ENCODE results near the gene RPL21. TPM values are rescaled to one million over a fixed set of nuclear protein-coding genes. Genes with fewer than 3 reads are reported as not detected.
"Not testable (repeated sequence)": the region's sequence is repeated elsewhere in the genome, so short reads cannot be mapped to it uniquely, and the experiment has no call there.

The RPL21 gene
- total and polyA plus RNA-seq, 2 experiments from 2014 or later: 358 to 960 TPM

GRCh38 chr13:27290715-27291114 lies 39.4 kb downstream of the RPL21 start:
- no peak overlapping the region for H3K4me2 ChIP-seq
- 88% methylated on average over 4 of the region's 4 CpGs for WGBS (ENCODE audit: low lambda C conversion rate, missing lambda C conversion rate)
- no peak overlapping the region for H3K4me3 ChIP-seq
- H3K36me3 ChIP-seq (replicated peaks; ENCODE audit: insufficient read depth, low read depth): no peaks in the 10 kb centered on the region
- no peaks in the 10 kb centered on the region for H3K9me2 ChIP-seq (replicated peaks; ENCODE audit: insufficient read depth)
- H4K20me1 ChIP-seq (ENCODE audit: insufficient read depth, poor library complexity, severe bottlenecking): no peaks in the 10 kb centered on the region
- TF ChIP-seq EZH2 (IDR thresholded peaks at IDR 0.05; ENCODE audit: borderline replicate concordance) (no peak), CTCF (IDR thresholded peaks at IDR 0.05; ENCODE audit: poor library complexity) (no peak), EZH2phosphoT487 (IDR thresholded peaks at IDR 0.05; ENCODE audit: low read depth, severe bottlenecking, unreplicated experiment) (no peak)
- H2AFZ ChIP-seq: no peak overlapping the region
- peaks cover 4% of the 10 kb centered on the region for H3K27me3 ChIP-seq
- H3K27ac ChIP-seq: no peak overlapping the region
- H3K79me2 ChIP-seq: no peaks in the 10 kb centered on the region
- DNase-seq (ENCODE audit: low spot score): no peak
- no peaks in the 10 kb centered on the region for H3K4me1 ChIP-seq (ENCODE audit: insufficient read depth)
- no peaks in the 10 kb centered on the region for H3K9me3 ChIP-seq (ENCODE audit: low read depth)

GRCh38 chr13:27291967-27292366 lies 40.6 kb downstream of the RPL21 start:
- WGBS (ENCODE audit: low lambda C conversion rate, missing lambda C conversion rate): 93% methylated on average over 8 of the region's 8 CpGs
- not testable (repeated sequence) for H3K4me1 ChIP-seq (ENCODE audit: insufficient read depth); H3K4me2 ChIP-seq; H2AFZ ChIP-seq; H3K27me3 ChIP-seq; H3K27ac ChIP-seq; H3K9me3 ChIP-seq (ENCODE audit: low read depth); H3K36me3 ChIP-seq (replicated peaks; ENCODE audit: insufficient read depth, low read depth); DNase-seq (ENCODE audit: low spot score); H4K20me1 ChIP-seq (ENCODE audit: insufficient read depth, poor library complexity, severe bottlenecking); H3K9me2 ChIP-seq (replicated peaks; ENCODE audit: insufficient read depth); H3K4me3 ChIP-seq; H3K79me2 ChIP-seq

- Histone ChIP-seq H3K4me2 (no peak overlapping the region), H3K27ac (no peak overlapping the region), H3K36me3 (replicated peaks; ENCODE audit: insufficient read depth, low read depth) (no peaks in the 10 kb centered on the region), H3K4me1 (ENCODE audit: insufficient read depth) (no peaks in the 10 kb centered on the region), H3K9me3 (ENCODE audit: low read depth) (no peaks in the 10 kb centered on the region), H3K27me3 (peaks cover 6% of the 10 kb centered on the region), H3K9me2 (replicated peaks; ENCODE audit: insufficient read depth) (no peaks in the 10 kb centered on the region), H3K79me2 (no peaks in the 10 kb centered on the region), H2AFZ (no peak overlapping the region), H3K4me3 (no peak overlapping the region), H4K20me1 (ENCODE audit: insufficient read depth, poor library complexity, severe bottlenecking) (no peaks in the 10 kb centered on the region)
- WGBS (ENCODE audit: low lambda C conversion rate, missing lambda C conversion rate): 81% methylated on average over 8 of the region's 8 CpGs
- no peak for DNase-seq (ENCODE audit: low spot score)
- TF ChIP-seq CTCF (IDR thresholded peaks at IDR 0.05; ENCODE audit: poor library complexity): no peak
- no peak for TF ChIP-seq EZH2phosphoT487 (IDR thresholded peaks at IDR 0.05; ENCODE audit: low read depth, severe bottlenecking, unreplicated experiment)
- no peak for TF ChIP-seq EZH2 (IDR thresholded peaks at IDR 0.05; ENCODE audit: borderline replicate concordance)
These were observed 41.8 kb downstream of the RPL21 start for GRCh38 chr13:27293076-27293691.

- Histone ChIP-seq H2AFZ (no peak overlapping the region), H3K27me3 (peaks cover 6% of the 10 kb centered on the region), H4K20me1 (ENCODE audit: insufficient read depth, poor library complexity, severe bottlenecking) (no peaks in the 10 kb centered on the region), H3K9me3 (ENCODE audit: low read depth) (no peaks in the 10 kb centered on the region), H3K36me3 (replicated peaks; ENCODE audit: insufficient read depth, low read depth) (no peaks in the 10 kb centered on the region), H3K4me1 (ENCODE audit: insufficient read depth) (no peaks in the 10 kb centered on the region), H3K4me2 (no peak overlapping the region), H3K9me2 (replicated peaks; ENCODE audit: insufficient read depth) (no peaks in the 10 kb centered on the region), H3K27ac (no peak overlapping the region), H3K79me2 (no peaks in the 10 kb centered on the region), H3K4me3 (no peak overlapping the region)
- TF ChIP-seq CTCF (IDR thresholded peaks at IDR 0.05; ENCODE audit: poor library complexity) (no peak), EZH2 (IDR thresholded peaks at IDR 0.05; ENCODE audit: borderline replicate concordance) (no peak), EZH2phosphoT487 (IDR thresholded peaks at IDR 0.05; ENCODE audit: low read depth, severe bottlenecking, unreplicated experiment) (no peak)
- no peak for DNase-seq (ENCODE audit: low spot score)
- WGBS (ENCODE audit: low lambda C conversion rate, missing lambda C conversion rate): 92% methylated on average over 4 of the region's 4 CpGs
These were observed 42.6 kb downstream of the RPL21 start for GRCh38 chr13:27293873-27294515.
